DND-41 (cell line): Measurements from ENCODE around the gene FNDC3B.

Experiments
- ATAC-seq: fragments of 200-7000 bp; cut with Tn5 transposase; 3 replicates; pipeline ENCODE4 v1.9.1; 2021; ENCODE audit warnings: low read depth; ENCODE audit not compliant: insufficient read depth
- DNase-seq: peaks from one replicate; pipeline ENCODE4 v3.0.0-alpha.2; 2020
- H2AFZ ChIP-seq: 2 replicates; pipeline ENCODE4 v1.6.0; 2012; ENCODE audit warnings: low read depth, low read length
- H3K27ac ChIP-seq: 2 replicates; pipeline ENCODE4 v1.5.1; 2012; ENCODE audit warnings: low read length, inconsistent platforms
- H3K27me3 ChIP-seq: fragments of 200-600 bp; sonication (generic); 2 replicates; pipeline ENCODE4 v1.6.0; 2012; ENCODE audit warnings: low read length, mild to moderate bottlenecking, inconsistent platforms; ENCODE audit not compliant: insufficient read depth, poor library complexity
- H3K36me3 ChIP-seq: 2 replicates; pipeline ENCODE4 v1.5.1; 2012; ENCODE audit warnings: low read length, inconsistent platforms; ENCODE audit not compliant: insufficient read depth
- H3K4me1 ChIP-seq: 2 replicates; pipeline ENCODE4 v1.5.1; 2012; ENCODE audit warnings: mild to moderate bottlenecking, low read length; ENCODE audit not compliant: insufficient read depth
- H3K4me2 ChIP-seq: 2 replicates; pipeline ENCODE4 v1.6.0; 2012; ENCODE audit warnings: mild to moderate bottlenecking, moderate library complexity, low read length, inconsistent platforms; ENCODE audit not compliant: insufficient read depth
- H3K4me3 ChIP-seq, 2 experiments: fragments of 200-600 bp in 1 of 2; shearing (Covaris generic) in 1 of 2; 2 replicates each; pipeline ENCODE4 v1.5.1; 2012 to 2016; ENCODE audit warnings: inconsistent platforms in 2 of 2, low read length in 2 of 2, mild to moderate bottlenecking in 2 of 2, low read depth in 1 of 2, moderate library complexity in 1 of 2
- H3K79me2 ChIP-seq: 2 replicates; pipeline ENCODE4 v1.6.0; 2012; ENCODE audit warnings: low read length, inconsistent platforms; ENCODE audit not compliant: insufficient read depth
- H3K9ac ChIP-seq: 2 replicates; pipeline ENCODE4 v1.6.0; 2012; ENCODE audit warnings: low read depth, mild to moderate bottlenecking, inconsistent platforms, low read length, moderate library complexity
- H3K9me3 ChIP-seq: 2 replicates; pipeline ENCODE4 v1.5.1; 2012; ENCODE audit warnings: low read length, moderate library complexity, mild to moderate bottlenecking, inconsistent platforms; ENCODE audit not compliant: insufficient read depth, severe bottlenecking
- H4K20me1 ChIP-seq: 2 replicates; pipeline ENCODE4 v1.6.0; 2012; ENCODE audit warnings: low read length; ENCODE audit not compliant: insufficient read depth
- EZH2 ChIP-seq: IDR thresholded peaks from 3 replicates; pipeline ENCODE4 v1.6.1; 2012; ENCODE audit warnings: borderline replicate concordance, low read depth, mild to moderate bottlenecking, moderate library complexity, low read length, inconsistent platforms; ENCODE audit not compliant: severe bottlenecking
- TF ChIP-seq, protein P1 (sequence below): IDR thresholded peaks from 2 replicates; pipeline ENCODE4 v1.5.1; 2012; ENCODE audit warnings: borderline replicate concordance, low read length, moderate library complexity, mild to moderate bottlenecking; ENCODE audit not compliant: poor library complexity, severe bottlenecking; ENCODE audit errors: extremely low read depth

FNDC3B gene

DNA sequence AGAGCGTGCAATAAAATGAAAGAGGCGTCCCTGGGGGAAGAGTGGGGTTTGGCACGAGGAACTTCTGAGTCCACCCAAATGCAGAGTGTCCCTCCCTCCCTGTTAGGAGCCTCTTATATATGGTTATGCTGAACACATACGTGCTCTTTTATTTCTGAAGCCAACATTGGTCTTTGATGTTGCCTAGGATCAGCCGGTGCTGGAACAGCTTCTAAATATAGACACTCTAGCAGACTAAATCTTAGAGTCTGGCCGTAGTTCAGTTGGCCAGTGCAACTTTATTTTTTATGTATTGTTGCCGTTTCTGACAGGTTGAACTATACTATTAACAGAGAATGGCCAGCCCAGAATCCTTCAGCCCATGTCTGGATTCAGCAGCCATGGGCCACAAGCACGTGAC, 280.2 kb downstream of the FNDC3B start:
- DNase-seq: no peak
- no peaks in the 10 kb centered on the region for H3K79me2 ChIP-seq
- ATAC-seq: no peak
- no peak overlapping the region for H2AFZ ChIP-seq
- H3K9ac ChIP-seq: no peak overlapping the region
- H3K4me3 ChIP-seq: no peak overlapping the region
- no peaks in the 10 kb centered on the region for H4K20me1 ChIP-seq
- no peaks in the 10 kb centered on the region for H3K27me3 ChIP-seq
- no peaks in the 10 kb centered on the region for H3K4me1 ChIP-seq
- H3K9me3 ChIP-seq: no peaks in the 10 kb centered on the region
- no peaks in the 10 kb centered on the region for H3K36me3 ChIP-seq
- no peak overlapping the region for H3K27ac ChIP-seq
- no peak overlapping the region for H3K4me2 ChIP-seq
- no peak for TF ChIP-seq EZH2
- TF ChIP-seq, protein P1, sequence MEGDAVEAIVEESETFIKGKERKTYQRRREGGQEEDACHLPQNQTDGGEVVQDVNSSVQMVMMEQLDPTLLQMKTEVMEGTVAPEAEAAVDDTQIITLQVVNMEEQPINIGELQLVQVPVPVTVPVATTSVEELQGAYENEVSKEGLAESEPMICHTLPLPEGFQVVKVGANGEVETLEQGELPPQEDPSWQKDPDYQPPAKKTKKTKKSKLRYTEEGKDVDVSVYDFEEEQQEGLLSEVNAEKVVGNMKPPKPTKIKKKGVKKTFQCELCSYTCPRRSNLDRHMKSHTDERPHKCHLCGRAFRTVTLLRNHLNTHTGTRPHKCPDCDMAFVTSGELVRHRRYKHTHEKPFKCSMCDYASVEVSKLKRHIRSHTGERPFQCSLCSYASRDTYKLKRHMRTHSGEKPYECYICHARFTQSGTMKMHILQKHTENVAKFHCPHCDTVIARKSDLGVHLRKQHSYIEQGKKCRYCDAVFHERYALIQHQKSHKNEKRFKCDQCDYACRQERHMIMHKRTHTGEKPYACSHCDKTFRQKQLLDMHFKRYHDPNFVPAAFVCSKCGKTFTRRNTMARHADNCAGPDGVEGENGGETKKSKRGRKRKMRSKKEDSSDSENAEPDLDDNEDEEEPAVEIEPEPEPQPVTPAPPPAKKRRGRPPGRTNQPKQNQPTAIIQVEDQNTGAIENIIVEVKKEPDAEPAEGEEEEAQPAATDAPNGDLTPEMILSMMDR: no peak

DNA sequence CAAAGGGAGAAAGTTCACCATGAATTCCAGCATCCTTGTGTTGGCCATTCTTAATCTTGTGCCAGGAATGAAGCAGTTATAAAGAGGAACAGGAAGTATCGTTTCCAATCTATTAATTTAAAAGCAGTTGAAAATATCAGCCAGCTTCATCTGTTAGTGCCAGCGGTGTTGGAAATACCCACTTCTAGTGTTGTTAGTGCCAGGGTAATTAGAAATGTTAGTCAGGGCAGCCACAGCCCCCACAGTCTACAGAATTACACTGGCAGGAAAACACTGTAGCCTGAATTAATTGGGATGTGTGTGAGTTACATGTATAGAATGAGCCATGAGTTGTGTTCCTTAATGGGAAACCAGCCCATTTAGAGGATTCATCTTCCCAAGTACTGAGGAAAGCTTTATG, 281.1 kb downstream of the FNDC3B start:
- DNase-seq (no peak), ATAC-seq (no peak)
- Histone ChIP-seq H3K9ac (no peak overlapping the region), H3K4me3 (no peak overlapping the region), H3K27ac (no peak overlapping the region), H2AFZ (no peak overlapping the region), H3K9me3 (no peaks in the 10 kb centered on the region), H3K79me2 (no peaks in the 10 kb centered on the region), H4K20me1 (no peaks in the 10 kb centered on the region), H3K4me1 (no peaks in the 10 kb centered on the region), H3K27me3 (no peaks in the 10 kb centered on the region), H3K4me2 (no peak overlapping the region), H3K36me3 (no peaks in the 10 kb centered on the region)
- TF ChIP-seq, protein P1: no peak
- no peak for TF ChIP-seq EZH2

DNA sequence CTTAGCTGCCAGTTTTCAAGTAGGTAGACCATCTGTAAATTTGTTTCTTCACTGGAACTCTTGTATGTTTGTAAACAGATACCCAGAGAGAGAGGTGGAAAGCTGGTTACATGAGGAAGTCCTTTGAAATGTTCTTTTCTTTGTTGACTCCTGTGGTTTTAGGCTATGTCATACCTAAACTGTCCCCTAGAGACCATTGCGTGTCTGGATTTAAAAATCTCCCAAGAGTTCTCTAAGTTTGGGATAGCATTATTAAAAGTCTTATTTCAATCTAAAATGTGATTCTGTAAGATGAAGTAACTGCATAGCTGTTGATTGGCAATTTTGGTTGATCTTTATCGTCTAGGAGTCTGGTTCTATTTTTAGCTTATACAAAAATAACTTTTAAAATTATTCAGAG, 281.7 kb downstream of the FNDC3B start:
- Histone ChIP-seq H3K36me3 (no peaks in the 10 kb centered on the region), H3K9me3 (no peaks in the 10 kb centered on the region), H3K4me2 (no peak overlapping the region), H3K4me3 (no peak overlapping the region), H4K20me1 (no peaks in the 10 kb centered on the region), H2AFZ (no peak overlapping the region), H3K79me2 (no peaks in the 10 kb centered on the region), H3K4me1 (no peaks in the 10 kb centered on the region), H3K27me3 (no peaks in the 10 kb centered on the region), H3K27ac (no peak overlapping the region), H3K9ac (no peak overlapping the region)
- no peak for TF ChIP-seq EZH2
- TF ChIP-seq, protein P1: no peak
- DNase-seq: no peak
- no peak for ATAC-seq
